Neural crest cell (in vitro differentiated cells): Measurements from ENCODE around the gene KMT2B. TPM values are rescaled to one million over a fixed set of nuclear protein-coding genes. Genes with fewer than 3 reads are reported as not detected.

Experiments used
- DNase-seq: peaks from one replicate; pipeline ENCODE4 v3.0.0; 2021; ENCODE audit warnings: low read depth, mixed read lengths, low spot score
- H3K27ac Mint-ChIP-seq: one replicate; pipeline ENCODE4 v1.8.0; 2021; ENCODE audit warnings: mild to moderate bottlenecking, mixed read lengths; ENCODE audit not compliant: unreplicated experiment
- H3K27me3 Mint-ChIP-seq: 2 replicates; pipeline ENCODE4 v1.8.0; 2021; ENCODE audit warnings: low read depth, mild to moderate bottlenecking, mixed read lengths
- H3K36me3 Mint-ChIP-seq: 2 replicates; pipeline ENCODE4 v1.8.0; 2021; ENCODE audit warnings: low read depth, mild to moderate bottlenecking, mixed read lengths
- H3K4me1 Mint-ChIP-seq: 2 replicates; pipeline ENCODE4 v1.8.0; 2021; ENCODE audit warnings: mixed read lengths
- H3K4me3 Mint-ChIP-seq: one replicate; pipeline ENCODE4 v1.8.0; 2021; ENCODE audit warnings: mild to moderate bottlenecking, mixed read lengths
- H3K9me3 Mint-ChIP-seq: 2 replicates; pipeline ENCODE4 v1.8.0; 2021; ENCODE audit warnings: mixed read lengths
- total RNA-seq: library from RNA; stranded (reverse); gene quantifications from 2 replicates; pipeline ENCODE4 v1.2.1, GENCODE V29; 2021
- TF ChIP-seq, protein P1 (sequence below): fragments of 200-600 bp; sonication (generic); conservative IDR thresholded peaks from 2 replicates; pipeline ENCODE4 v1.5.0; 2021; ENCODE audit warnings: antibody characterized with exemption, mild to moderate bottlenecking

The KMT2B gene
- total RNA-seq, 1 donor from 2014 or later: 60.1 TPM

DNA sequence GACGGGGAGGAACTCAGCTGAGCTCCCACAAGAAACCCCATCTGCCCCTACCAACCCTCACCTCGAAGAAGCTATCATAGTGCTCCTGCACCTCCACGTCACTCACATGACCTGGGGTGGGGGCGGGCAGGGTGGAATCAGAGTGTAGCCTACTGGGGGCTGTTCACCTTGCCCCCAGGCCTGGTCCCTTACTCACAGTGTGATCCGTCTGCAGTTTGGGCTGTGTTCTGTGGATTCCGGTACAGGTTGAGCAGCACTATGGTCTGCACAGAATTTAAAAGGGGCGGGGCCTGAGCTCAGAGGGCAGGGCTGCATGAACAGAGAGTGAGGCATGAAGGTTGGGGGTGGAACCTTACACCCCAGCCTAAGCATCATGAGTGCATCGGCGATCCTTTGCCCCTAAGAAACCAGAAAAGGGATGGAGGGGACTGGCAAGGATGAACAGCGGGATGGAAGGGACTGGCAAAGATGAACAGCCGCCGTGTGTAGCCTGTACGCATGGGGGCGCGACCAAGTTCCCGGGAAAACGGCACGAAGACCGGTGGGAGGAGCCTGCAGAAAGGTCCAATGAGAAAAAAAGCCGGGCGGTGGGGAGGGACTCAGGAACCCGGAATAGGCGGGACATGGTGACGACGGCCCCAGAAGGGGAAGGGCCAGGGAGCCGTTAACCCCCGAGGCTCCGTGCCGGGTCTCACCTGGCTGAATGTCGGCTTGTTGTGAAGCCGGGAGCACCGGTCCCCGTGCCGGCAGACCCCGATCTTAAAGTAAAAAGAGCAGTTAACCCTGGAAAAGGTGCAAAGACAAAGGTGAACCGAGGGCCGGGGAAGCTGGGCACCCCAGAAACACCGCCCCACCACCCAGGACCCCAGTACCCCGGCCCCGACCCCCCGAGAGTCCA lies 26.9 kb downstream of the KMT2B start:
- TF ChIP-seq, protein P1, sequence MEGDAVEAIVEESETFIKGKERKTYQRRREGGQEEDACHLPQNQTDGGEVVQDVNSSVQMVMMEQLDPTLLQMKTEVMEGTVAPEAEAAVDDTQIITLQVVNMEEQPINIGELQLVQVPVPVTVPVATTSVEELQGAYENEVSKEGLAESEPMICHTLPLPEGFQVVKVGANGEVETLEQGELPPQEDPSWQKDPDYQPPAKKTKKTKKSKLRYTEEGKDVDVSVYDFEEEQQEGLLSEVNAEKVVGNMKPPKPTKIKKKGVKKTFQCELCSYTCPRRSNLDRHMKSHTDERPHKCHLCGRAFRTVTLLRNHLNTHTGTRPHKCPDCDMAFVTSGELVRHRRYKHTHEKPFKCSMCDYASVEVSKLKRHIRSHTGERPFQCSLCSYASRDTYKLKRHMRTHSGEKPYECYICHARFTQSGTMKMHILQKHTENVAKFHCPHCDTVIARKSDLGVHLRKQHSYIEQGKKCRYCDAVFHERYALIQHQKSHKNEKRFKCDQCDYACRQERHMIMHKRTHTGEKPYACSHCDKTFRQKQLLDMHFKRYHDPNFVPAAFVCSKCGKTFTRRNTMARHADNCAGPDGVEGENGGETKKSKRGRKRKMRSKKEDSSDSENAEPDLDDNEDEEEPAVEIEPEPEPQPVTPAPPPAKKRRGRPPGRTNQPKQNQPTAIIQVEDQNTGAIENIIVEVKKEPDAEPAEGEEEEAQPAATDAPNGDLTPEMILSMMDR: peak; percentile 55
- peak overlapping the region; percentile 100 for H3K27ac Mint-ChIP-seq
- H3K9me3 Mint-ChIP-seq: no peaks in the 10 kb centered on the region
- peak overlapping the region; percentile 97 for H3K4me3 Mint-ChIP-seq
- peak; percentile 89 for DNase-seq
- H3K27me3 Mint-ChIP-seq: peaks cover 4% of the 10 kb centered on the region
- peaks cover 56% of the 10 kb centered on the region for H3K4me1 Mint-ChIP-seq
- peaks cover 2% of the 10 kb centered on the region for H3K36me3 Mint-ChIP-seq

DNA sequence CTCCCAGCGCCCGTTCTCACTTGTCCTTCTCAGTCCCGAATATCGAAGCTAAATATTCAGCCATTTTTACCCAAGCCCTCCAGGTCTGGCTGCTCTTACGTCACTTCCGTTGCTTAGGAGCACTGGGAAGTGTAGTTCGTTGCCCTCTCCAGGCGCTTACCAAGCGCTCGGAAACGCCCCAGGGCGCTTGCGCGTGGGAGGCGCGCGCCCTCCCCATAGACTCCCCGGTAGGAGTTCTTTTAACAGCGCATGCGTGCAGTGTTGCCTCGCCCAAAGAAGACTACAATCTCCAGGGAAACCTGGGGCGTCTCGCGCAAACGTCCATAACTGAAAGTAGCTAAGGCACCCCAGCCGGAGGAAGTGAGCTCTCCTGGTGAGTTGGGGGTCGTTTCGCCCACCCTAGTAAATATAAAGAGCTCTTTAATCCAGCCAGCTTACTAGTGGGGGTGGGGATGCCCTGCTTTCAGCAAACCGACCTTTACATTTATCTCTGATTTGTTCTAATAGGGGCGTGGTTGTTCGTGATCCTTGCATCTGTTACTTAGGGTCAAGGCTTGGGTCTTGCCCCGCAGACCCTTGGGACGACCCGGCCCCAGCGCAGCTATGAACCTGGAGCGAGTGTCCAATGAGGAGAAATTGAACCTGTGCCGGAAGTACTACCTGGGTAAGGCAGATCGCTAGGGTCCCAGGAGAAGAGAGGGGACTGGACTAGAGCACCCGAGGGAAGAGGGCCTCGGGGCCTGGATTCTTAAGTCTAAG lies 27.7 kb downstream of the KMT2B start, which contains the start of the genes PSENEN and U2AF1L4:
Gene PSENEN (plus strand): TSS at position 324 of the 759 bp plus-strand sequence. CDS start 280 bp downstream, at position 604.
Gene U2AF1L4 (minus strand): TSS at position 91 of the 759 bp plus-strand sequence. CDS start 27 bp downstream, at position 64.
- Mint-ChIP-seq H3K27ac (peak within 1 kb of the TSS; percentile 100), H3K4me1 (peaks cover 54% of the 10 kb centered on the region), H3K4me3 (peak within 1 kb of the TSS; percentile 97), H3K9me3 (no peaks in the 10 kb centered on the region), H3K27me3 (peaks cover 3% of the 10 kb centered on the region), H3K36me3 (peaks cover 2% of the 10 kb centered on the region)
- TF ChIP-seq, protein P1: no peak
- DNase-seq: peak; percentile 85

DNA sequence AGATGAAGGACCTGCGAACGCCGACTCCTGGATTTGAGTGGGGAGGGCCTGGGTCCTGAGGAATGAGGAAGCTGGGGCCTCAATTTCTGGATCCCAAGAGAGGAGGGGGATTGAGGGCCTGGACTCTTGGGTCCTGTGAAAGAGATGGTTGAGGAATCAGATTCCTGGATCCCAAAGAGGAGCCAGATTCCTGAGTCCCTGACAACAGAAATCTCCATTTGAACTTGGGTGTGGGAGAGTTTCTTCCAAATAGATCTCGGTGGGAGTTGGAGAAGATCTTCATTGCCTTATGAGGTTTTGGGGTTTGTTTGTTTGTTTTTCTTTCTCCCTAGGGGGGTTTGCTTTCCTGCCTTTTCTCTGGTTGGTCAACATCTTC lies 28.3 kb downstream of the KMT2B start:
- H3K4me1 Mint-ChIP-seq: peaks cover 48% of the 10 kb centered on the region
- H3K36me3 Mint-ChIP-seq: peaks cover 2% of the 10 kb centered on the region
- TF ChIP-seq, protein P1: no peak
- peak overlapping the region; percentile 100 for H3K27ac Mint-ChIP-seq
- no peaks in the 10 kb centered on the region for H3K9me3 Mint-ChIP-seq
- DNase-seq: no peak
- peak overlapping the region; percentile 97 for H3K4me3 Mint-ChIP-seq
- no peaks in the 10 kb centered on the region for H3K27me3 Mint-ChIP-seq

DNA sequence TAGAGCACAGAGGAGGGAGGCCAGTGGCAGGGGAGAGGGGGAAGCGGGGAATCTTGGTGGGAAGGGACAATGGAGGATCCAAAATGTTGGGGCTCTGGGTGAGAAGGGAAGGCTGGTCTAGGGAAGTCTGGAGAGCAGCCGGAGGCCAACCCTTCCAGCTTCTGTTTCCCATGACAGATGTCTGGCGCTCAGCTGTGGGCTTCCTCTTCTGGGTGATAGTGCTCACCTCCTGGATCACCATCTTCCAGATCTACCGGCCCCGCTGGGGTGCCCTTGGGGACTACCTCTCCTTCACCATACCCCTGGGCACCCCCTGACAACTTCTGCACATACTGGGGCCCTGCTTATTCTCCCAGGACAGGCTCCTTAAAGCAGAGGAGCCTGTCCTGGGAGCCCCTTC lies 28.7 kb downstream of the KMT2B start:
- DNase-seq: no peak
- H3K4me3 Mint-ChIP-seq: peak overlapping the region; percentile 97
- H3K9me3 Mint-ChIP-seq: no peaks in the 10 kb centered on the region
- TF ChIP-seq, protein P1: no peak
- peak overlapping the region; percentile 100 for H3K27ac Mint-ChIP-seq
- H3K27me3 Mint-ChIP-seq: no peaks in the 10 kb centered on the region
- H3K36me3 Mint-ChIP-seq: peaks cover 2% of the 10 kb centered on the region
- peaks cover 47% of the 10 kb centered on the region for H3K4me1 Mint-ChIP-seq
